Endothelial cell of umbilical vein (primary cell): Measurements from ENCODE around the gene PTPN6. TPM values are rescaled to one million over a fixed set of nuclear protein-coding genes. Genes with fewer than 3 reads are reported as not detected.
A peak's percentile ranks its signal among the peaks of the same experiment; 100 is the strongest.

Experiments used
- BruUV-seq: library from RNA; stranded (reverse); fragments of 400-500 nt; replicated peaks from 2 replicates; lab custom pipeline; 2021; lab: Mats Ljungman, UMichigan
- CTCF ChIA-PET: fragments of 300-600, 350-600 bp; sonication (Branson Sonifier 250); formaldehyde crosslinking; loops from one replicate; lab custom pipeline; 2021; ENCODE audit warnings: antibody characterized with exemption, inconsistent platforms; lab: Charles Lee
- POLR2A ChIA-PET: fragments of 300-600, 350-600 bp; sonication (Branson Sonifier 250); formaldehyde crosslinking; loops from one replicate; lab custom pipeline; 2021; ENCODE audit warnings: antibody characterized with exemption, inconsistent platforms; lab: Charles Lee
- DNase-seq: peaks from one replicate; pipeline ENCODE4 v3.0.0-alpha.2; 2011; ENCODE audit warnings: low read depth, low spot score
- FAIRE-seq: peaks from 2 replicates; lab custom pipeline; 2011; peaks lifted over from hg19 to GRCh38; lab: Jason Lieb, UNC
- H2AFZ ChIP-seq: 2 replicates; pipeline ENCODE4 v1.6.0; 2012; ENCODE audit warnings: low read depth, low read length, control low read depth, inconsistent platforms
- H3K27ac ChIP-seq: 2 replicates; pipeline ENCODE4 v1.5.1; 2011; ENCODE audit warnings: low read depth, mild to moderate bottlenecking, control low read depth, low read length, moderate library complexity; ENCODE audit not compliant: insufficient read depth
- H3K27me3 ChIP-seq, 2 experiments: 2 replicates each; pipeline versions ENCODE4 v1.6.0 to v1.6.1; 2011; ENCODE audit warnings: low read length in 2 of 2, mixed read lengths in 1 of 2; ENCODE audit not compliant: control insufficient read depth in 2 of 2, insufficient read depth in 2 of 2
- H3K36me3 ChIP-seq, 2 experiments: 2 replicates in 1 of 2; 3 replicates in 1 of 2; pipeline ENCODE4 v1.5.1; 2011; ENCODE audit warnings: low read length in 2 of 2, mild to moderate bottlenecking in 1 of 2, moderate library complexity in 1 of 2; ENCODE audit not compliant: control insufficient read depth in 2 of 2, insufficient read depth in 2 of 2; ENCODE audit errors: extremely low read depth in 1 of 2
- H3K4me1 ChIP-seq: 3 replicates; pipeline ENCODE4 v1.5.1; 2011; ENCODE audit warnings: mild to moderate bottlenecking, low read length; ENCODE audit not compliant: control insufficient read depth, insufficient read depth; ENCODE audit errors: extremely low read depth
- H3K4me2 ChIP-seq: 2 replicates; pipeline ENCODE4 v1.6.1; 2011; ENCODE audit warnings: low read length, control low read depth, mixed read lengths; ENCODE audit not compliant: insufficient read depth
- H3K4me3 ChIP-seq, 3 experiments: fragments of 200-600 bp in 1 of 3; sonication (generic), shearing (Covaris generic) in 1 of 3; replicated peaks in 1 of 3; 2 replicates each; pipeline ENCODE4 v1.5.1; 2011 to 2016; ENCODE audit warnings: control low read depth in 3 of 3, low read length in 3 of 3, mild to moderate bottlenecking in 2 of 3, inconsistent platforms in 1 of 3, low read depth in 1 of 3, moderate library complexity in 1 of 3; ENCODE audit not compliant: insufficient read depth in 1 of 3
- H3K79me2 ChIP-seq: 2 replicates; pipeline ENCODE4 v1.6.0; 2012; ENCODE audit warnings: low read length, inconsistent platforms; ENCODE audit not compliant: control insufficient read depth, insufficient read depth
- H3K9ac ChIP-seq: replicated peaks from 2 replicates; pipeline ENCODE3; 2011; ENCODE audit warnings: low read length, control low read depth; ENCODE audit not compliant: insufficient read depth; ENCODE audit errors: extremely low read depth
- H3K9me1 ChIP-seq: replicated peaks from 3 replicates; pipeline ENCODE4 v1.6.0; 2011; ENCODE audit warnings: mild to moderate bottlenecking, low read length; ENCODE audit not compliant: control insufficient read depth, insufficient read depth; ENCODE audit errors: extremely low read depth
- H3K9me3 ChIP-seq: replicated peaks from 2 replicates; pipeline ENCODE4 v1.5.1; 2012; ENCODE audit warnings: low read length, inconsistent platforms; ENCODE audit not compliant: control insufficient read depth, insufficient read depth
- H4K20me1 ChIP-seq: replicated peaks from 2 replicates; pipeline ENCODE3; 2011; ENCODE audit warnings: mild to moderate bottlenecking, low read length; ENCODE audit not compliant: control insufficient read depth, insufficient read depth; ENCODE audit errors: extremely low read depth
- CTCF ChIP-seq, 2 donors: IDR thresholded peaks; 1 replicate in 1 of 2; 2 replicates in 1 of 2; pipeline ENCODE4 v1.5.1; 2011; ENCODE audit warnings: low read length in 2 of 2, mild to moderate bottlenecking in 2 of 2, moderate library complexity in 2 of 2, control low read depth in 1 of 2, inconsistent platforms in 1 of 2, low read depth in 1 of 2; ENCODE audit not compliant: insufficient read depth in 1 of 2; ENCODE audit errors: extremely low read depth in 1 of 2
- EZH2 ChIP-seq: IDR thresholded peaks from 2 replicates; pipeline ENCODE4 v1.6.1; 2012; ENCODE audit warnings: borderline replicate concordance, low read depth, mild to moderate bottlenecking, moderate library complexity, low read length, inconsistent platforms; ENCODE audit not compliant: severe bottlenecking
- FOS ChIP-seq: IDR thresholded peaks from 2 replicates; pipeline ENCODE4 v1.6.1; 2011; ENCODE audit warnings: mild to moderate bottlenecking, low read length, moderate library complexity, borderline replicate concordance; ENCODE audit not compliant: insufficient read depth
- GATA2 ChIP-seq: IDR thresholded peaks from 2 replicates; pipeline ENCODE4 v1.7.0; 2011; ENCODE audit warnings: low read depth, mild to moderate bottlenecking, moderate library complexity, mixed read lengths, low read length; ENCODE audit not compliant: insufficient read length, insufficient read depth
- JUN ChIP-seq: IDR thresholded peaks from 2 replicates; pipeline ENCODE4 v1.6.1; 2011; ENCODE audit warnings: borderline replicate concordance, low read depth; ENCODE audit not compliant: insufficient read length, insufficient read depth
- MAX ChIP-seq: IDR thresholded peaks from 2 replicates; pipeline ENCODE4 v1.6.1; 2011; ENCODE audit not compliant: insufficient read depth, insufficient read length
- MYC ChIP-seq: IDR thresholded peaks from one replicate; pipeline ENCODE4 v1.6.1; 2011; ENCODE audit warnings: mild to moderate bottlenecking, low read depth, low read length
- POLR2A ChIP-seq: IDR thresholded peaks from 2 replicates; pipeline ENCODE4 v1.6.1; 2012; ENCODE audit warnings: low read depth, mild to moderate bottlenecking, control low read depth, low read length
- POLR2AphosphoS5 ChIP-seq: IDR thresholded peaks from 2 replicates; pipeline ENCODE4 v1.6.1; 2012; ENCODE audit warnings: low read depth, mild to moderate bottlenecking, control low read depth, low read length, moderate library complexity; ENCODE audit not compliant: insufficient read depth
- dilution Hi-C: fragments of 300-500 bp; cut with MboI; formaldehyde crosslinking; loops from one replicate; pipeline ENCODE4 v1.15.0; 2019; ENCODE audit warnings: low sequenced_read_pairs; ENCODE audit not compliant: extremely low pct_ligation_motif_present
- intact Hi-C: fragments of 100-400 bp; cut with micrococcal nuclease; formaldehyde crosslinking; loops from one replicate; pipeline ENCODE4 v1.10.0; 2022
- polyA plus RNA-seq, 4 experiments: library from polyadenylated mRNA; depleted of rRNA in 3 of 4; stranded (reverse) in 3 of 4; unstranded in 1 of 4; fragments of >200 nt; gene quantifications; 2 replicates each; pipeline versions ENCODE4 v1.2.1 to v1.2.3, GENCODE V29; 2011 to 2012; ENCODE audit warnings: missing spikeins in 1 of 4
- total RNA-seq: library from RNA; stranded (reverse); gene quantifications from 2 replicates; pipeline ENCODE4 v1.2.3, GENCODE V29; 2021

Gene PTPN6
- total and polyA plus RNA-seq, 2 donors (not counting 3 experiments of a cell fraction or from before 2014, with no cell fraction given): 0.25 to 1.6 TPM

DNA sequence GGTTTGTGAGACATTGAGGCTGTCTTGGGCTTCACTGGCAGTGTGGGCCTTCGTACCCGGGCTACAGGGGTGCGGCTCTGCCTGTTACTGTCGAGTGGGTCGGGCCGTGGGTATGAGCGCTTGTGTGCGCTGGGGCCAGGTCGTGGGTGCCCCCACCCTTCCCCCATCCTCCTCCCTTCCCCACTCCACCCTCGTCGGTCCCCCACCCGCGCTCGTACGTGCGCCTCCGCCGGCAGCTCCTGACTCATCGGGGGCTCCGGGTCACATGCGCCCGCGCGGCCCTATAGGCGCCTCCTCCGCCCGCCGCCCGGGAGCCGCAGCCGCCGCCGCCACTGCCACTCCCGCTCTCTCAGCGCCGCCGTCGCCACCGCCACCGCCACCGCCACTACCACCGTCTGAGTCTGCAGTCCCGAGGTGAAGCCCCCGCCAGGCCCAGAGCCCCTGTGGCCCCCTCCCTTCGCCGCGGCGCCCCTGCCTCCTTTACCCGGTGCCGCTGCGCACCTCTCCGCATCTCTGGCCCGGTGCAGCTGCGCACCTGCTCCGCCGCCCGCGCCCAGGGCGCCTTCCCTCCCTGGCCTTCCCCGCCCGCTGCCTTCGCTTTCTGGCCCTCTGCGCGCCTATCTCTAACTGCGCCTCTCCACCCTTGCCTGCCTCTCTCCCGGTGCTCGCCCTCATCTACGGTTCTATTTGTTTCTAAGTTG is 36.8 kb upstream of the PTPN6 start, which contains the start of gene ENO2:
ENO2 (plus strand) TSS at position 335 of the 701 bp plus-strand sequence. CDS start 1,253 bp downstream, outside the sequence.
- Histone ChIP-seq H4K20me1 (no peaks in the 10 kb centered on the region), H3K9ac (peak within 1 kb of the TSS; percentile 21), H3K4me3 (peak within 1 kb of the TSS; percentile 51 to 57 (median 52)), H3K4me1 (peaks cover 11% of the 10 kb centered on the region), H3K9me3 (no peaks in the 10 kb centered on the region), H3K36me3 (no peaks in the 10 kb centered on the region), H3K79me2 (no peaks in the 10 kb centered on the region), H2AFZ (peak within 1 kb of the TSS; percentile 98), H3K9me1 (no peaks in the 10 kb centered on the region), H3K27me3 (no peaks in the 10 kb centered on the region), H3K4me2 (peak within 1 kb of the TSS; percentile 83), H3K27ac (no peak within 1 kb of the TSS)
- no TSS peak for BruUV-seq
- CTCF ChIA-PET: interaction anchor here (0.7 to 0.9 kb wide), 2 partner anchors 11 to 23 kb away, joined by 3 read pairs; no protein-coding TSS in a partner anchor
- peak; percentile 51 for DNase-seq
- no peak for FAIRE-seq
- TF ChIP-seq GATA2 (no peak), MAX (no peak), POLR2A (no peak), FOS (no peak), MYC (no peak), EZH2 (no peak), POLR2AphosphoS5 (no peak), CTCF (IDR thresholded peaks at IDR 0.05; ENCODE audit: extremely low read depth in 1 of 2, insufficient read depth in 1 of 2, low read depth in 1 of 2, low read length in 2 of 2) (no peak), JUN (no peak)
- intact Hi-C loops: loop anchor here (1.0 kb wide), 1 partner anchor 10 kb away; no protein-coding TSS in a partner anchor
- POLR2A ChIA-PET: no interaction called here
- dilution Hi-C loops: no loop called here
